NCI-H510A treated with DMSO at 0.1 percent for 48 hours (cell line): ENCODE data around the gene RASEF.
"Not testable (repeated sequence)": the region's sequence is repeated elsewhere in the genome, so short reads cannot be mapped to it uniquely, and the experiment has no call there.

Experiments
- DNase-seq: peaks from one replicate; lab custom pipeline; 2025; lab: John Stamatoyannopoulos, UW

Gene RASEF

DNA sequence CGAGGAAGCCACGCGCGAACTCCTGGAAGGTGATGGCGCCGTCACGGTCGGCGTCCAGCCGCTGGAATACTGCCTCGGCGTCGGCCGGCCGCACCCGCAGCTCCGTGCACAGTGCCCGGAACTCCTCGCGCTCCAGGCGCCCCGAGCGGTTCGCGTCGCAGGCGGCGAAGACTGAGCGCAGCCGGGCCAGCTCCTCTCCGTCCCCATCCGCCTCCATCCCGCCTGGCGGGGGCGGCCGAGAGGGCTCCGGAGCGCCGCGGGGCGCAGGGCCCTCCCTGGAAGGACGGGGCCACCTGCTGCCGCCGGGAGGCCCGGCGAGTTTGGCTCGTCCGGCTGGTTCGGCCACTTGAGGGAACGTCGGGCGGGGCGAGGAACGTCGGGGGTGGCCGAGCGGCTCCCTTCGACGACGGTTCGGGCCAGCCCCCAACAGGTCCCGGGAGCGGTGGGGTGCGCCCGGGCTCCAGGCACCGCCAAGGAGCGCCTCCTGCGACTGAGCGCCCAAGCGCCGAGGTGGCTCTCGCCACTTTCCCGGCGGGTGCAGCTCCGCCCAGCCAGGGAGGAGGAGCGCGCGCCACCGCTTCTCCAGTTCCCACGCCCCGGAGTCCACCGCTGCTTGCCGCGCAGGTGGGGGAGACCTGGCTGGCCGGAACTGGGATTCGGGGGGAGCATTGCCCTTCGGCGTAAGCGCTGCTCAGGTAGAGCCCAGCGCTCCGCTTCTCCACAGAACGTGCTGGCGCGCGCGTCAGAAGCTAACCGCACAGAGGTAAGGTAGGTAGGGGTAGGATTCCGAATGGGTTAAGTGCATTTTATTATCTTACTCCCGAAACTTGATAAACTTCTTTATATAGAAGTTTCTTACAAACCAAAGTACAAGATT is at the start of gene RASEF:
RASEF (minus strand) TSS at position 492 of the 877 bp plus-strand sequence; CDS start at position 217, 275 bp downstream.
- DNase-seq, result peak; percentile 92

DNA sequence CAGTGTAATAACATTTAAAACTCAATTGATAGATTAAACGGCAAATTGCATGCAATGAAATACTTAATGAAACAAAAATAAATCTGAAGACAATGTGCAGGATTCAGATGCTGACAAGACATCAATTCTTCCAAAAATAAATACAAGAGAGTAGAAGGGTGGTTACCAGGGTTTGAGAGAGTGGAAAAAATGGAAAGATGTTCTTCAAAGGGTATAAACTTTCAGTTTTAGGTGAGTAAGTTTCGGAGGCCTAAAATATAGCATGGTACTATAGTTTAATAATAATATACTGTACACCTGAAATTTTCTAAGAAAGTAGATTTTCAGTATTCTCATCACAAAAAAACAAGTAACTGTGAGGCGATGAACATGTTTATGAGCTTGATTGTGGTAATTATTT is 48.2 kb upstream of the RASEF start:
- DNase-seq, result no peak

DNA sequence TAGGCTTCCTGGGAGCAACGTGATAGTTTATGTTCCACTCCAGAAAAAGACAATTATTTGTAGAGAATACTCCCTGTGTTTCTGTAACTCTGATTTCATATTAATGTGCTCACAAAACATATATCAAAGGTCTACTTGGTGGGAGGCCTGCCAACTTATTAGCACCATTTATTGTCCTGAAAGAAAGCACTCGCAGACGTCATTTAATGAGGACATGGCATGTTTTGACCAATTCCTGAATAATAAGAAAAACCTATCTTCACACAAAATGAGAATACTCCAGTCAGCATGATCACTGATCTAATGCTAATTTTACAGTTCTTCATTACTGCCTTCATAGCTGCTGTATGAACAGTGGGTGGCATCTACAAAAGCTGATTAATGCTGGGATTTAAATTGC is 46.4 kb upstream of the RASEF start:
- no peak for DNase-seq

DNA sequence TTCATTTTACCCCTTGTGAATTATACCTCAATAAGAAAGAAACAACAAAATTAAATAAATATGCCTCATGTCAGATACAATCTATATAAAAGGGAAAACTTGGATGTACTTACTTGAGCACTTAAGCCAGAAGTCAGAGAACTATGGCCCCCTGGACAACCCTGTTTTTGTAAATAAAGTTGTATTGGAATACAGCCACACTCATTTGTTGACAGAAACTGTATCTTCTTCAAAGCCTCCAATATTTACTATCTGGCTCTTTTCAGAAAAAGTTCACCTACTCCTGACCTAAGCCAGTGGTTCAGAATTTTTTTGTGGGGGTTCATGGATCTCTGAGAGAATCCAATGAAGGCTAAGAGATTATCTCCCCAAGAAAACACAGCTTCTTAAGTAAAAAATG is 45.3 kb upstream of the RASEF start:
- DNase-seq, result no peak

DNA sequence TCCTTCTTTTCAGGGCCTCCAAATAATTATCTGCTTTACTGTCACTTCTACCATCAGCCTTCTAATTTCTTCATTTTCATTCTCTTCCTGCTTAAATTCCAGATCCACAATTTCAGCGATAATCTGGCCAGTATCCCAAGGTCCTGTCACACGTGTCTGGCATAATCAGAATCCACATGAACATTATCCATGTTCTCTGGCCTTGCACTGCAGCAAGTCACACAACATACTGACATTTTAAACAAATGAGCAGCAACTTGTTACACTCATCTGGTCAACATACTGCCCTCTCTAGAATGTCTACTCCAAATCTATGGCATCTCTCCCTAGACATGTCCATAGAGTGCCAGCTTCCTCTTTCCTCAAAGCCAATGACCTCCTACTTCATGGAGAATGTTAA is 43.8 kb upstream of the RASEF start:
- no peak for DNase-seq

DNA sequence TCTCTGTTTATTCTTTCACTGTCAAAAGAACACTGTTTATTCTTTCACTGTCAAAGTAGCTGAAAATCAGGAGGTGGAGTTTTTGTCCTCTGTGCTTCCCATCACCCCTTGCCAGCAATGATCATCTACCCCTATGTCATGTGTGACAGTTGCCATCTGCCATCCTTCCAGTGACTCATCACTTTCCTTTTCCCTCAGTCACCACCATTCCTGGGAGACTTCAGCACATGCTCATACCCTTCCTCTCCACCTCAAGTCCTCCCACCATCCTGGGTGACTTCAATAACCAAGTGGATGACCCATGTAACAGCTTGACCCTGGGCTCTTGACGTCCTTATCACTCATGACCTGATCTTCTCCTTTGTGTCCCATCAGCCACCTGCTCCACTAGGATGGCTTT is 43.3 kb upstream of the RASEF start:
- DNase-seq, result no peak

DNA sequence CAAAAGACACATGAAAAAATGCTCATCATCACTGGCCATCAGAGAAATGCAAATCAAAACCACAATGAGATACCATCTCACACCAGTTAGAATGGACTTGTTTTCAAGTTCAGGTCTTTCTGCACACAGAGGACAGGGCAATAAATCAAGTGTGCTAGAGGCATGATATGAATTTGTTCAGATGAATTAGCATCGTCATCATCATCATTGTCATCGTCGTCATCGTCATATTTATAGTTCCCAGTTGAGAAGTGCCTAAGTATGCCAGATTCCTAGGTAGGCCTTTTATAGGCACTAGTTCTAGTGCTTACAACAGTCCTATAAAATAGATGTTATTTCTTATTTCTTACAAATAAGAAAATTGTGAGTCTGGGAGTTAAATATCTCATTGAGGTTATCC is 34.7 kb upstream of the RASEF start:
- no peak for DNase-seq

DNA sequence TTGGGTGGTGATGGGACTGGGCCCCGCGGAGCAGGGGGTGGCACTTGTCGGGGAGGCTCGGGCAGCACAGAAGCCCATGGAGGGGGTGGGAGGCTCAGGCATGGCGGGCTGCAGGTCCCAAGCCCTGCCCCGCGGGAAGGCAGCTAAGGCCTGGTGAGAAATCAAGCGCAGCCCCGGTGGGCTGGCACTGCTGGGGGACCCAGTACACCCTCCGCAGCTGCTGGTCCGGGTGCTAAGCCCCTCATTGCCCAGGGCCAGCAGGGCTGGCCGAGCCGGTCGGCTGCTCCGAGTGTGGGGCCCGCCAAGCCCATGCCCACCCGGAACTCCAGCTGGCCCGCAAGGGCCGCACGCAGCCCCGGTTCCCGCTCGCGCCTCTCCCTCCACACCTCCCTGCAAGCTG is 30.4 kb upstream of the RASEF start:
- not testable (repeated sequence) for DNase-seq

DNA sequence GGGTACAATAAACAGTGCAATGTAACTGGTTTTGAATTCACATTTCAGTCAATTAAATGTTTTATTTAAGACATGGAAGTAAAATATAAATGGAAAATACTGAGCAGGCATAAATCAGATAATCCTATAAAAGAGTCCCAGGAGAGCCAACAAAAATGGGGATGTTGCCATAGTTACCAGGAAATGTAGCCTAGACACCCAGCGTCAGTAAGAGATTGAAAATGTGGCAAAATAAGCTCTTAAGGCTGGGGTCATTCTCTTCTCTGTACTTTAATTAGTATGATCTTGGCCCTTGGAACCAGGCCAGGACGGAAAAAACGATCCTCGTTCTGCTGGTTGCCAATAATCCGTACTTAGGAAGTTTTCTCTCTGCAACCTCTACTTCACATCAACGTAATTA is 18.9 kb upstream of the RASEF start:
- no peak for DNase-seq

DNA sequence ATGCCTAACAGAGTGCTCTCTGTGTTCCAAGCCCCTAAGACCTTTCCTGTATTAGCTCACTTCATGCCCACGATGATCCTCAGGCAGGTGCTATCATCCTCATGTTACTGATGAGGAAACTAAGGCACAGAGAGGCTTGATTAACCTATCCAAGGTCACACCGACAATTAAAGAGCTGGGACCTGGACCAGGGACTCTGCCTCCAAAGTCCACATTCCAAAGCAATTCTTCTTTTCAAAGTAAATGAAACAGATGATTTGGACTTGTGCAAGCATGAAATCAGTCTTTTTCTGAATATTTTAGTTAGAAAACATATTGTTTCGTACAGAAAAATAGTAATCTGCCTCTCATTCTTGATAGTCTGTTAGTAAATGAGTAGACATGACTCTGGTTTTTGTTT is 18.1 kb upstream of the RASEF start:
- DNase-seq, result no peak

DNA sequence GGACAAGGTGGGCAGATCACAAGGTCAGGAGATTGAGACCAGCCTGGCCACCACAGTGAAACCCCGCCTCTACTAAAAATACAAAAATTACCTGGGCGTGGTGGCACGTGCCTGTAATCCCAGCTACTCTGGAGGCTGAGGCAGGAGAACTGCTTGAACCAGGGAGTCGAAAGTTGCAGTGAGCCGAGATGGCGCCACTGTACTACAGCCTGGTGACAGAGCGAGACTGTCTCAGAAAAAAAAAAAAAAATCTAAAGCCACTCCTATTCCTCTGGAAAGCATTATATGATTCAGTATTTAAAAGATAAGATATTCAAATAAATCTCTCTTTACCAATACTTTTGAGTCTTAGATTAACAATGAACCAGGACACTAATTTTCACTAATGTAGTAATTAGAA is 13.0 kb upstream of the RASEF start:
- not testable (repeated sequence) for DNase-seq

DNA sequence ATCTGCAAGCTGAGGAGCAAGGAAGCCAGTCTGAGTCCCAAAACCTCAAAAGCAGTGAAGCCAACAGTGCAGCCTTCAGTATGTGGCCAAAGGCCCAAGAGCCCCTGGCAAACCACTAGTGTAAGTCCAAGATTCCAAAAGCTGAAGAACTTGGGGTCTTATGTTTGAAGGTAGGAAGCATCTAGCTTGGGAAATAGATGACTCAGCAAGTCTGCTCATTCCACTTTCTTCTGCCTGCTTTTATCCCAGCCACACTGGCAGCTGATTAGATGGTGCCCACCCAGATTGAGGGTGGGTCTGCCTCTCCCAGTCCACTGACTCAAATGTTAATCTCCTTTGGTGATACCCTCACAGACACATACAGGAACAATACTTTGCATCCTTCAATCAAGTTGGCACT is 9.6 kb upstream of the RASEF start:
- DNase-seq, result not testable (repeated sequence)

DNA sequence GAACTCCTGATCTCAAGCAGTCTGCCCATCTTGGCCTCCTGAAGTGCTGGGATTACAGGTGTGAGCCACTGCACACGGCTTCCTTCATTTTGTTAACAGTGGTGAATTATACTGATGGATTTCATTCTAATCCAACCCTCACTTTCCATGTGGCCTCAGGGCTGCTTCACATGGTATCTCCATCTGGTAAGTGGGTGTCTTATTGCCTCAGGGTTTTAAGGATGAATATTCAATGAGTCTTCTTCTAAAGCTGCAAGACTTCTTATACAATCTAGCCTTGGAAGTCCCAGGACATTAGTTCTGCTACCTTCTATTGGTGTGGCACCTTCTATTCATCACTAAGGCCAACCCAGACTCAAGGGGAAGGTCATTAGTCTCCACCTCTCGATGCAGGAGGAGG is 8.7 kb upstream of the RASEF start:
- DNase-seq, result no peak

DNA sequence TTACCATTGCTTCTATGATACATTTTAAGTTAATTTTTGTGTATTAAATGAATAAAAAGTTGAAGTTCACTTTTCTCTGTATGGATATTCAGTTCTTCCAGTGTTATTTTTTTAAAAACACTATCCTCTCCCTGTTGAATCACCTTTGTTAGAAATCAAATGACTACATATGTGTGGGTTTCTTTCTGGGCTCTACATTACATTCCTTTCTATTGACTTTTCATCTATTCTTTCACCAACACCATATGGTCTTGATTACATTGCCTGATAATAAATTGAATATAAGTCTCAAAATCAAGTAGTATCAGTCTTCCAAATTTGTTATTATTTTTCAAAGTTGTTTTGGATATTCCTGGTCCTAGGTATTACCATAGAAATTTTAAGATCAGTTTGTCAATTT is 7.3 kb upstream of the RASEF start:
- DNase-seq, result no peak

DNA sequence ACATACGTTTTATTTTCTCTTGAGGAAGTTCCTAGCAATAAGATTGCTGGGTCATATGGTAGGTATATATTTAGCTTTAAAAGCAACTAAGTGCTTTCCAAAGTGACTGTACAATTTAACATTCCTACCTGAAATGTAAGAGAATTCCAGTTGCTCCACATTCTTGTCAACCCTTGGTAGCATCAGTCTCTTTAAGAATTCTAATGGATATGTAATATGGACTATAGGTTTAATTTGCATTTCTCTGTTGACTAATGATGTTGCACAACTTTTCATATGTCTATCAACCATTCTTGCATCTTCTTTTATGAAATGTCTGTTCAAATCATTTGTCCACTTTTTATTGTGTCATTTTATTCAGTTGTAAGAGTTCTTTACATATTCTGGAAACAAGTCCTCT is 6.7 kb upstream of the RASEF start:
- no peak for DNase-seq

DNA sequence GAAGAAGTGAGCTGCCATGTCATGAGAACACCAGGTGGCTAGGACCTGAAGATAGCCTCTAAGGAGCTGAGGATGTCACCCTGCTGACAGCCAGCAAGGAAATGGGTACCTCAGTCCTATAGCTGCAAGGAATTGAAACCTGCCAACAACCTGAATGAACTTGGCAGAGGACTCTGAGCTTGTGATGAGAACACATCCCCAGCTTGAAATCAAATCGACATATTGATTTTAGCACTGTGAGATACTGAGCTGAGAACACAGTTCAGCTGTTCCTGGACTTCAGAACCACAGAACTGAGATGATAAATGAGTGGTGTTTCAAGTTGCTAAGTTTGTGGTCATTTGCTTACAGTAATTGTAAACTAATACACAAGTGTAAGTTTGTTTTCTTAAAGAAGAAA is 5.5 kb upstream of the RASEF start:
- DNase-seq, result no peak

DNA sequence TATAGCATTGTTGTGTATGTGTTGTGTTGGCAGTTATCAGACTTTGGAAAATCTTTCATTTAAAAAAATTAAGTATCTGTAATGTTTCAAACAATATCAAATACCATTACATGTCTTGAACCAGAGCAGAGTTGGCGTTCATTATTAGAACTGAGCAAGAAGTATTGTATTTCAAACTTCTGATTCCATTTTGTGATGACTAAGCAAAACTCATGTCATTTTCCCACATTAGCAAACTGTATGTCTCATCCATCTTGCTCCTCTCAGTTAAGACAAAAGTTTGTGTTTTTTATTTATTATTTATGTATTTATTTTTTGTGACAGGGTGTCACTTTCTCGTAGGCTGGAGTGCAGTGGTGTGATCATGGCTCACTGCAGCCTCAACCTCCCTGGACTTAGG is 4.6 kb upstream of the RASEF start:
- DNase-seq, result no peak

DNA sequence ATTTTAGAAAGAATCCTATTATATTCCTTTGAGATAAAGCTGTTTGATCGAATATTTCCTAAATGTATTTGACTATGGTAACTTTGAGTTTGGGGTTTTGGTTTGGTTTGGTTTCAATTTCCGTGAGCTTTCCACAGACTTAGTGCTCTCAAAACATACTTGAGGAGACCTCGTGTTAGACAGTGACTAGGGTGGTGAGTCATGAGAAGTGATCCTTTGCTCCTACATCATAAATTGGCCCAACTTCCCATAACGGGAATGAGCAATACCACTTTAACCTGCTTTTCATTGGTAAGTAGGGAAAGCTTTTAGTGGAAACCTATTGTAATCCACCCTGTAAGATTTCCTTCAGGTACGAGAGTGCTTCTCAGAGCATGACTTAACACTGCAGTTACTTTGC is 3.8 kb upstream of the RASEF start:
- no peak for DNase-seq

DNA sequence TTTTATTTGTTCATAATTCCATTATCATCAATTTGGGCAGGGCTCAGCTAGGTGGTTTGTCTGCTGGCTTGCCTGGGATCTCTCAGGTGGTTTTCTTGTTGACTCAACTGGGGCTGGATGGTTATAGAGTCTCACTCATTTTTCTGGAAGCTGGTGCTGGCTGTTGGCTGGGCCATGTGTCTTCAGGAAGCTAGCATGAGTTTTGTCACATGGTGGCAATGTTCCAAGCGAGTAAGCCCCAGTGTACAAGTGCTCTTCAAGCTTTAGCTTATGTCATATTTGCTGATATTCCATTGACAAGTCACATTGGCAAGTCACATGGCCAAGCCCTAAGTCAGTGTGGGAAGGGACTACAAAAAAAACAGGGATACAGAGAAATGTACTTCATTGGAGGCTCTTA is 2.3 kb upstream of the RASEF start:
- peak; percentile 68 for DNase-seq

DNA sequence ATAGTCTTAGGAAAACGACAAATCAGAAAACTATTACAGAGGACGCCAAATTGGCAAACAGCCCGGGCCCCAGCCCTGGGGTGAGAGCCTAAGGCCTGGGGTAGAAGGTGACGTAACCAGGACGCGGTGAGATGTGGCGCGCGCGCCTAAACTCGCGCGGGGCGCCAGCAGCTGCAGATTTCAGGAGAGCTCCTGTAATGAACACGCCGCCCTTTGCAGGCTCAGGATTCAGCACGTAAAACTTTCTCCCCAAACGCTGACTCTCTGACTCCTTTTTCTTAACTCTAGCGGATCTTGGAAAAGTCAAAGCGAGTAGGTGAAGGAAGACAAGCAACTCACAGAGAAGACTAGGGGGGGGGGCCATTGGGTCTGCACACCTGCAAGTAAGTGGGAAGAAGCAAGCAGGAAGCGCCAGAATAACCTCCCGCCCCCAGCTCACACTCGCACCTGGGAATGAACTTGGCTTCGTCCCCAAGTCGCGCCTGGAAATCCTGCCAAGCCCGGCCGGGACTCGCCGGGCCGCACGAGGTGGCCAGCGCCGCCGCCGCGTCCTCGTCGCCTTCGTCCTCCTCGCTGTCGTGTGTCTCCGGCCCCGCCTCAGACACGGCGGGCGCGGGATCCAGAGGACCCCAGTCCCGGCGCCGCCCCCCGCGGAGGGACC is 822 bp downstream of the RASEF start:
- peak; percentile 68 for DNase-seq

DNA sequence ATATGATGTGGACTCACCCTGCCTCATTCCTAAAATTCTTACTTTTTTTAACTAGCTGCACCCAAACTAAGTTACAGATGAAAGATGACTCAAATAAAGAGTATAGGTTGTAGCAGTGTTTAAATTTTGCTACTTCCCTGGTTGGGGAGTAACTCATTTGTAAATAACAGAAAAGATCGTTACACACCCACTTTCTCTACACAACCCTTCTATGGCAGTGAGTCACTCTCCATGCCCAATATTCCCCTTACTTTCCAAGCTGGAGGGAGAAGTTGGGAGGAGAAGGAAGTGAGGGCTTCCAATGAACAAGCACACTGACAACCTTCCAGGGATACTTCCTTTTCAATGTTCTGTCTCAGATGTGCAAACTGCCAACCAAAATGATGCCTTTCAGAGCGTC is 1.9 kb downstream of the RASEF start:
- peak; percentile 12 for DNase-seq

DNA sequence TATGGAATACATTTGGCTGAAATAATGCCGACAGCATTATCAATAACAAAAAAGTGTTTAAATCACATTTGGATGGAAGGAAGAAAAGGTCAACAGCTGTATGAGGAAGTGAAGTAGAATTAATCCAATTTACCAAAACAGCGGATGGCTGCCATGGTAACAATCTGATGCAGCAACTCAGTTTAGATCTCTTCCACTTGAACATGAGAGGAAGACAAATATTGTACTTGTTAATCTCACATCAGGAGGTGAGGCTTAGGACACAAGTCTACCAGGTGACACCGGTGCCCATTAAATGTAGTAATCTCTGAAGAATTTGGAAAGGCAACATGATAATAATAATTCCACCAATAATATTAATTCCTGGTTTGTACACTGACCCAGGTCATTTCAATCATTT is 2.4 kb downstream of the RASEF start:
- peak; percentile 94 for DNase-seq

DNA sequence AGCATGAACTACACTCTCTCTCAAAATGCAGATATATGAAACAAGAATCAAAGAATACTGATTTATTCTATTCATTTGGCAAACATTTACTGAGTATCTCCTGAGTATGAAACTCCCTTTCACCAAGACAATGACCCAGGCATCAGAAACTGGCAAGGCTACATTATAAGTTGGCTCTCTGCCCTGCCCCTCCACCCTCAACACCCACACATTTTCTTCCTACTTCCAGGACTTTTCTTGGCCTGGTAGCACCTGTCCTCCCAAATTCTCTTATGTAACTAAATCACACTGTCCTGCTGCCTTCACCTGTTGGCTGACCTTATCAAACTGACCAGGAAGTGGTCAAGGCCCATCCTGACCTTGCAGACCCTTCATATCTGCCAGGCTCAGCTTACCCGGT is 3.5 kb downstream of the RASEF start:
- no peak for DNase-seq

DNA sequence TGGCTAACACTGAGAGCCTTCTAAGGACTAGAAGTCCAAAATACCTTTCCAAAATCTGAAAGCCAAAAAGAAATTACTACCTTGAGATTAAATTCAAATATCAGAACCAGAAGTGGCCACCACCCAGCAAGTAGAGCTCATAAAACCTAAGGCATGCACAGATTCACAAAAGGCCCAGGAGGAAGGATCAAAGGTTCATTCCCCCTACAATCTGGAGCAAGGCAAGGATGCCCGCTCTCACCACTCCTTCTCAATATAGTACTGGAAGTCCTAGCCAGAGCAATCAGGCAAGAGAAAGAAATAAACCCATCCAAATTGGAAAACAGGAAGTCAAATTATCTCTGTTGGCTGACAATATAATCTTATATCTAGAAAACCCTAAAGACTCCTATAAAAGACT is 6.0 kb downstream of the RASEF start:
- no peak for DNase-seq
